GM19324 (cell line): Measurements from ENCODE around the gene SPTBN1.
"Not testable (repeated sequence)": the region's sequence is repeated elsewhere in the genome, so short reads cannot be mapped to it uniquely, and the experiment has no call there.

Experiments
- ATAC-seq: cut with Tn5 transposase; IDR thresholded peaks from one replicate; pipeline ENCODE4 v1.9.1; 2021; ENCODE audit warnings: mild to moderate bottlenecking, moderate library complexity; ENCODE audit not compliant: unreplicated experiment, low FRiP score

SPTBN1 gene

GRCh38 chr2:54497763-54498680 is 41.9 kb downstream of the SPTBN1 start:
- no peak for ATAC-seq

GRCh38 chr2:54499661-54500060 is 43.5 kb downstream of the SPTBN1 start:
- ATAC-seq = no peak

- ATAC-seq = no peak
Measured at GRCh38 chr2:54500404-54501205, 44.5 kb downstream of the SPTBN1 start.

- no peak for ATAC-seq
Measured at GRCh38 chr2:54502731-54503130, 46.6 kb downstream of the SPTBN1 start.

GRCh38 chr2:54503192-54503591 is 47.1 kb downstream of the SPTBN1 start:
- ATAC-seq = no peak

GRCh38 chr2:54503828-54504227 is 47.7 kb downstream of the SPTBN1 start:
- ATAC-seq = no peak

- ATAC-seq = no peak
Measured at GRCh38 chr2:54504866-54505265, 48.7 kb downstream of the SPTBN1 start.

- no peak for ATAC-seq
Measured at GRCh38 chr2:54508541-54508940, 52.4 kb downstream of the SPTBN1 start.

- ATAC-seq = not testable (repeated sequence)
Measured at GRCh38 chr2:54509043-54509442, 52.9 kb downstream of the SPTBN1 start.

GRCh38 chr2:54510916-54511315 is 54.8 kb downstream of the SPTBN1 start:
- ATAC-seq = no peak

GRCh38 chr2:54512183-54512582 is 56.1 kb downstream of the SPTBN1 start:
- no peak for ATAC-seq

GRCh38 chr2:54512663-54513362 is 56.7 kb downstream of the SPTBN1 start:
- no peak for ATAC-seq

- no peak for ATAC-seq
Measured at GRCh38 chr2:54513363-54513715, 57.2 kb downstream of the SPTBN1 start.

- no peak for ATAC-seq
Measured at GRCh38 chr2:54514822-54515569, 58.9 kb downstream of the SPTBN1 start.

- no peak for ATAC-seq
Measured at GRCh38 chr2:54516842-54517241, 60.7 kb downstream of the SPTBN1 start.

- ATAC-seq = not testable (repeated sequence)
Measured at GRCh38 chr2:54518016-54518415, 61.9 kb downstream of the SPTBN1 start.

- ATAC-seq = no peak
Measured at GRCh38 chr2:54518430-54518829, 62.3 kb downstream of the SPTBN1 start.

GRCh38 chr2:54519841-54520459 is 63.8 kb downstream of the SPTBN1 start:
- ATAC-seq = no peak

GRCh38 chr2:54520687-54521086 is 64.6 kb downstream of the SPTBN1 start:
- ATAC-seq = no peak
